Heart left ventricle (tissue), 13 donors: ENCODE data around the gene MAPKAPK3.

Experiments used
- CTCF ChIP-seq, 12 donors: fragments of 200-600 bp; sonication (generic) in 4 of 12; IDR thresholded peaks; one replicate each; pipeline versions ENCODE4 v1.5.0 to v1.8.0; 2018 to 2022; ENCODE audit warnings: antibody characterized with exemption in 12 of 12, mild to moderate bottlenecking in 5 of 12
- POLR2A ChIP-seq, 2 donors: fragments of 450-650 bp; IDR thresholded peaks; one replicate each; pipeline ENCODE4 v1.6.1; 2017; ENCODE audit warnings: antibody characterized with exemption in 2 of 2, mild to moderate bottlenecking in 2 of 2, moderate library complexity in 2 of 2
- donor health status: ischemic (EF 13 %, LVEDD 7.1; RV severe dilation, severe dysfunction).
- donor health status: DM: no; HTN: yes; CAD: no.
- donor health status: DM: no; HTN: no; CAD: no.
- donor health status: ischemic (EF 25% LVEDD 6.9; RV normal size, moderate dysfunction).
- donor health status: ischemic (EF 25% LVEDD 5.7; RV mildly dilated, moderate dysfunction).
- donor health status: ischemic (EF 35%, LVEDD 5.7; RV mildly dilated, moderate dysfunction).
- donor health status: nonischemic (EF 11% LVEDD 7.7; RV severe dilation, severe dysfunction).
- donor health status: DM: yes; HTN: yes; CAD: no.
- donor health status: PGD.
- donor health status: ischemic (EF 29% LVEDD 5.4; RV normal size, mild dysfunction).
- donor health status: nonischemic (EF 23%, LVEDD 6.1; RV moderate dilation, normal function).

DNA sequence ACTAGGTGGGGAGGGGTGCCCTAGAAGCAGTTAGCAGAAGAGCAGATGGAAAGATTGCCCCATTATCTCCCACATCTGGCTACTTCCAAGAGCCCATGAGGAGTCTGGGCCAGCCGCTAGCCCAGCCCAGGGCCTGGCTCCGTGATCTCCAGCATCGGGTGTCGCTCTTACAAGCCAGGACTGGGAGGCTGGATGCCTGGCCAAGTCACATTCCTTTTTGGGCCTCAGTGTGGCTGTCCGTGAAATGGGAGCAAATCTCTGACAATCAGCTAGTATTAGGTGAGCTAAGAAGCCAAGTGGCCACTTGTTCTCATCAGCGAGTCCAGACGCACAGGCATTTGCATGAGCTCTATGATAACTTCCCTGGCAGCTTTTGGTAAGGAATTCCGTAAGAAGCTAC lies 34.5 kb downstream of the MAPKAPK3 start:
- TF ChIP-seq CTCF (IDR thresholded peaks at IDR 0.05): no peak
- TF ChIP-seq POLR2A (IDR thresholded peaks at IDR 0.05): no peak
